PC-9 (cell line): ENCODE results near the gene RDH16. TPM values are rescaled to one million over a fixed set of nuclear protein-coding genes. Genes with fewer than 3 reads are reported as not detected.

Source experiments
- BruUV-seq: library from RNA; stranded (reverse); fragments of 400-500 nt; replicated peaks from 2 replicates; lab custom pipeline; 2021; lab: Mats Ljungman, UMichigan
- CTCF ChIA-PET: fragments of 300-600 bp; sonication (Branson Sonifier 250); formaldehyde crosslinking; loops from one replicate; lab custom pipeline; 2022; ENCODE audit warnings: antibody characterized with exemption; lab: Charles Lee
- POLR2A ChIA-PET: fragments of 300-600 bp; sonication (Branson Sonifier 250); formaldehyde crosslinking; loops from one replicate; lab custom pipeline; 2022; ENCODE audit warnings: antibody characterized with exemption; ENCODE audit not compliant: unreplicated experiment; lab: Charles Lee
- DNase-seq, 2 experiments: peaks; one replicate each; pipeline versions ENCODE4 v3.0.0 to v3.0.0-alpha.2; 2015 to 2022; ENCODE audit warnings: mixed read lengths in 1 of 2
- H2AFZ ChIP-seq: fragments of 200-600 bp; sonication (generic); 2 replicates; pipeline ENCODE4 v1.8.1; 2017; ENCODE audit warnings: antibody characterized with exemption
- H3F3A ChIP-seq: fragments of 200-600 bp; sonication (generic); 2 replicates; pipeline ENCODE4 v1.8.1; 2017; ENCODE audit warnings: antibody characterized with exemption, mild to moderate bottlenecking, low read depth; ENCODE audit not compliant: insufficient read depth
- H3K27ac ChIP-seq: fragments of 200-600 bp; sonication (generic); 2 replicates; pipeline ENCODE4 v1.6.1; 2016; ENCODE audit warnings: mixed run types
- H3K27me3 ChIP-seq: fragments of 200-600 bp; sonication (generic); 2 replicates; pipeline ENCODE4 v1.6.1; 2016; ENCODE audit warnings: low read depth, mixed run types; ENCODE audit not compliant: insufficient read depth
- H3K36me3 ChIP-seq: fragments of 200-600 bp; sonication (generic); 2 replicates; pipeline ENCODE4 v1.6.1; 2016; ENCODE audit warnings: low read depth, mixed run types
- H3K4me1 ChIP-seq: fragments of 200-600 bp; sonication (generic); replicated peaks from 2 replicates; pipeline ENCODE4 v1.6.1; 2016; ENCODE audit warnings: mixed run types; ENCODE audit not compliant: insufficient read depth
- H3K4me2 ChIP-seq: fragments of 200-600 bp; sonication (generic); 2 replicates; pipeline ENCODE4 v1.6.1; 2017; ENCODE audit warnings: mixed run types
- H3K4me3 ChIP-seq: fragments of 200-600 bp; sonication (generic); 2 replicates; pipeline ENCODE4 v1.6.1; 2016; ENCODE audit warnings: mixed run types
- H3K79me2 ChIP-seq: fragments of 200-600 bp; sonication (generic); 2 replicates; pipeline ENCODE4 v1.6.1; 2017; ENCODE audit warnings: low read depth, mixed run types
- H3K9me2 ChIP-seq: fragments of 200-600 bp; sonication (generic); 2 replicates; pipeline ENCODE4 v1.8.1; 2017; ENCODE audit warnings: mild to moderate bottlenecking; ENCODE audit not compliant: insufficient read depth
- H3K9me3 ChIP-seq: fragments of 200-600 bp; sonication (generic); 2 replicates; pipeline ENCODE4 v1.8.1; 2016; ENCODE audit warnings: low read depth; ENCODE audit not compliant: insufficient read depth
- H4K20me1 ChIP-seq: fragments of 200-600 bp; sonication (generic); 2 replicates; pipeline ENCODE4 v1.8.1; 2017; ENCODE audit not compliant: insufficient read depth
- CTCF ChIP-seq: fragments of 200-600 bp; sonication (generic); conservative IDR thresholded peaks from 2 replicates; pipeline ENCODE4 v1.6.1; 2017; ENCODE audit warnings: mixed run types, antibody characterized with exemption, mild to moderate bottlenecking, moderate library complexity
- EZH2 ChIP-seq: fragments of 200-600 bp; sonication (generic); IDR thresholded peaks from 2 replicates; pipeline ENCODE4 v1.8.0; 2017; ENCODE audit warnings: antibody characterized with exemption, low read depth
- intact Hi-C: fragments of 100-400 bp; cut with micrococcal nuclease; formaldehyde crosslinking; loops from one replicate; pipeline ENCODE4 v1.10.0; 2022; ENCODE audit not compliant: unreplicated experiment
- total RNA-seq: library from RNA; stranded (reverse); gene quantifications from 2 replicates; pipeline ENCODE4 v1.2.3, GENCODE V29; 2021

RDH16 gene
- total RNA-seq, 1 experiment from 2014 or later, result 0.79 TPM

GRCh38 chr12:56908136-56908535 lies 49.3 kb downstream of the RDH16 start:
- no peaks in the 10 kb centered on the region for H4K20me1 ChIP-seq
- H3K27ac ChIP-seq, result no peak overlapping the region
- ChIA-PET POLR2A (no interaction called here), CTCF (no interaction called here)
- no TSS peak for BruUV-seq
- H3K4me1 ChIP-seq, result no peaks in the 10 kb centered on the region
- TF ChIP-seq EZH2, result no peak
- no peak for TF ChIP-seq CTCF
- no peak overlapping the region for H2AFZ ChIP-seq
- H3F3A ChIP-seq, result no peaks in the 10 kb centered on the region
- H3K4me3 ChIP-seq, result no peak overlapping the region
- intact Hi-C loops, result no loop called here
- H3K9me2 ChIP-seq, result no peaks in the 10 kb centered on the region
- H3K27me3 ChIP-seq, result no peaks in the 10 kb centered on the region
- H3K36me3 ChIP-seq, result no peaks in the 10 kb centered on the region
- H3K79me2 ChIP-seq, result no peaks in the 10 kb centered on the region
- no peaks in the 10 kb centered on the region for H3K9me3 ChIP-seq
- no peak for DNase-seq
- H3K4me2 ChIP-seq, result no peak overlapping the region

DNA sequence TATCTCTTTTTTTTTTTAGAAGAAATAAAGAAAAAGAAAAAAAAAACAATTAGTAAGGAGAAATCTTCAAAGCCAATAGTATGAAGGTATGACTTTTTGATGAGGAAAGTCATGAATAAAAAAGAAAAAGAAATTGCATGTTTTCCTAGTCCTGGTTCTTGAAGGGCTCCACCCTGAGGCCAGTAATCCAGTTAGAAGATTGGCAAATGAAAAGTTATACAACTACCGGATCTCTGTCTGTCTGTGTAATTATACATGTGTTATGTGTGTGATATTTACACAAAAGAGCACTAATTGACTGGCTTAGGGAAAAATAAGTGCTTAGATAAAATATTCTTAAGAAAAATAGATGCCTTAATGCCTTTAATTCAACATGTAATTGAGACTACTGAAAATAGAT lies 51.6 kb downstream of the RDH16 start:
- no peak for TF ChIP-seq CTCF
- TF ChIP-seq EZH2, result no peak
- BruUV-seq, result no TSS peak
- H3K4me2 ChIP-seq, result no peak overlapping the region
- H3K79me2 ChIP-seq, result no peaks in the 10 kb centered on the region
- intact Hi-C loops, result no loop called here
- no peaks in the 10 kb centered on the region for H3F3A ChIP-seq
- DNase-seq, result no peak
- H3K27me3 ChIP-seq, result no peaks in the 10 kb centered on the region
- no peak overlapping the region for H3K4me3 ChIP-seq
- H3K9me2 ChIP-seq, result no peaks in the 10 kb centered on the region
- H3K36me3 ChIP-seq, result no peaks in the 10 kb centered on the region
- H3K9me3 ChIP-seq, result no peaks in the 10 kb centered on the region; the same call in 1 of the 2 replicates
- H2AFZ ChIP-seq, result no peak overlapping the region
- CTCF ChIA-PET, result no interaction called here
- H4K20me1 ChIP-seq, result no peaks in the 10 kb centered on the region
- H3K27ac ChIP-seq, result no peak overlapping the region
- no peaks in the 10 kb centered on the region for H3K4me1 ChIP-seq
- POLR2A ChIA-PET, result no interaction called here

DNA sequence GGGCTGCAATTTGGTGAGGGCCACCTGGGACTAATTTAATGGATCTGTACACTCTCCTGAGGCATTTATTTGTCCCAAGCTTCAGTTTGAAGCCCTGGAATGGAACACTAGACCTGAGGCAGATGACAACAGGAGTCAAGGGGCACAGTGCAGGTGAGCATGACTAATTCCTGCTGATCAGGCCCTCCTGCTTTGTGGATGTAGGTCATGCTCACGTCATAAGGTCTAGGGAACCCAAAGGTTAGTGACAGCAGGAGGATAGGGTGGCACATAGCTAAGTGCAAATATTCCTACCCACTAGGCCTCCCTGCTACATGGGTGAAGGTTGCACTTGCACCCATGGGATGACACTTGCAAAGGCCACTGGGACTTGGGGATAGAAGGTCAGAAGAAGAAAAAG lies 54.0 kb downstream of the RDH16 start:
- no peak overlapping the region for H3K4me2 ChIP-seq
- no peaks in the 10 kb centered on the region for H4K20me1 ChIP-seq

More for the DNA sequence above, 54.0 kb downstream of the RDH16 start:
- H3K79me2 ChIP-seq, result no peaks in the 10 kb centered on the region
- BruUV-seq, result no TSS peak
- POLR2A ChIA-PET, result no interaction called here
- peaks cover 11% of the 10 kb centered on the region; the same call in 1 of the 2 replicates for H3K9me3 ChIP-seq
- H3K27ac ChIP-seq, result no peak overlapping the region
- H3K9me2 ChIP-seq, result no peaks in the 10 kb centered on the region
- no peaks in the 10 kb centered on the region for H3F3A ChIP-seq
- CTCF ChIA-PET, result no interaction called here
- H3K4me3 ChIP-seq, result no peak overlapping the region
- DNase-seq, result no peak
- H2AFZ ChIP-seq, result no peak overlapping the region
- no peaks in the 10 kb centered on the region for H3K36me3 ChIP-seq
- intact Hi-C loops, result no loop called here
- TF ChIP-seq CTCF, result no peak
- no peak for TF ChIP-seq EZH2
- H3K4me1 ChIP-seq, result no peaks in the 10 kb centered on the region
- H3K27me3 ChIP-seq, result no peaks in the 10 kb centered on the region

Other genes with a start within 250 kb of the RDH16 start
- gene NACA, start 232.3 kb downstream of the RDH16 start, total RNA-seq, result 812 and 1,035 TPM in 2 replicates
- 27.2 and 35.8 TPM in 2 replicates for gene PRIM1, start 205.3 kb downstream of the RDH16 start, total RNA-seq
- 2.1 and 2.2 TPM in 2 replicates for gene HSD17B6, start 194.3 kb downstream of the RDH16 start, total RNA-seq
- not detected in 2 replicates for gene SDR9C7, start 23.2 kb downstream of the RDH16 start, total RNA-seq
- 6.5 and 7.6 TPM in 2 replicates for gene ZBTB39, start 48.9 kb upstream of the RDH16 start, total RNA-seq
- not detected in 2 replicates for gene TAC3, start 58.9 kb upstream of the RDH16 start, total RNA-seq
- gene MYO1A, start 92.5 kb upstream of the RDH16 start, total RNA-seq, result not detected in 2 replicates
- 28.9 and 36.6 TPM in 2 replicates for gene NEMP1, start 121.2 kb upstream of the RDH16 start, total RNA-seq
- gene NAB2, start 131.5 kb upstream of the RDH16 start, total RNA-seq, result 13.8 and 20.2 TPM in 2 replicates
- 112 and 122 TPM in 2 replicates for gene STAT6, start 153.8 kb upstream of the RDH16 start, total RNA-seq
- gene LRP1, start 170.9 kb upstream of the RDH16 start, total RNA-seq, result 51.4 and 70.1 TPM in 2 replicates
- not detected in 2 replicates for gene LRP1-AS, start 190.0 kb upstream of the RDH16 start, total RNA-seq